ENCODE results near the gene DCP1B.

- TF ChIP-seq TAF1 (IDR thresholded peaks at IDR 0.05; ENCODE audit: borderline replicate concordance, insufficient read depth, low read length) (no peak), POLR2AphosphoS5 (IDR thresholded peaks at IDR 0.05; ENCODE audit: low read depth, low read length) (no peak), SIN3A (IDR thresholded peaks at IDR 0.05; ENCODE audit: borderline replicate concordance, insufficient read depth, low read length) (no peak), FOXP2 (optimal IDR thresholded peaks at IDR 0.05; ENCODE audit: borderline replicate concordance, extremely low read depth, extremely low read length, insufficient read depth) (no peak)
- TF ChIP-seq, protein P1, sequence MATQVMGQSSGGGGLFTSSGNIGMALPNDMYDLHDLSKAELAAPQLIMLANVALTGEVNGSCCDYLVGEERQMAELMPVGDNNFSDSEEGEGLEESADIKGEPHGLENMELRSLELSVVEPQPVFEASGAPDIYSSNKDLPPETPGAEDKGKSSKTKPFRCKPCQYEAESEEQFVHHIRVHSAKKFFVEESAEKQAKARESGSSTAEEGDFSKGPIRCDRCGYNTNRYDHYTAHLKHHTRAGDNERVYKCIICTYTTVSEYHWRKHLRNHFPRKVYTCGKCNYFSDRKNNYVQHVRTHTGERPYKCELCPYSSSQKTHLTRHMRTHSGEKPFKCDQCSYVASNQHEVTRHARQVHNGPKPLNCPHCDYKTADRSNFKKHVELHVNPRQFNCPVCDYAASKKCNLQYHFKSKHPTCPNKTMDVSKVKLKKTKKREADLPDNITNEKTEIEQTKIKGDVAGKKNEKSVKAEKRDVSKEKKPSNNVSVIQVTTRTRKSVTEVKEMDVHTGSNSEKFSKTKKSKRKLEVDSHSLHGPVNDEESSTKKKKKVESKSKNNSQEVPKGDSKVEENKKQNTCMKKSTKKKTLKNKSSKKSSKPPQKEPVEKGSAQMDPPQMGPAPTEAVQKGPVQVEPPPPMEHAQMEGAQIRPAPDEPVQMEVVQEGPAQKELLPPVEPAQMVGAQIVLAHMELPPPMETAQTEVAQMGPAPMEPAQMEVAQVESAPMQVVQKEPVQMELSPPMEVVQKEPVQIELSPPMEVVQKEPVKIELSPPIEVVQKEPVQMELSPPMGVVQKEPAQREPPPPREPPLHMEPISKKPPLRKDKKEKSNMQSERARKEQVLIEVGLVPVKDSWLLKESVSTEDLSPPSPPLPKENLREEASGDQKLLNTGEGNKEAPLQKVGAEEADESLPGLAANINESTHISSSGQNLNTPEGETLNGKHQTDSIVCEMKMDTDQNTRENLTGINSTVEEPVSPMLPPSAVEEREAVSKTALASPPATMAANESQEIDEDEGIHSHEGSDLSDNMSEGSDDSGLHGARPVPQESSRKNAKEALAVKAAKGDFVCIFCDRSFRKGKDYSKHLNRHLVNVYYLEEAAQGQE (IDR thresholded peaks at IDR 0.05; ENCODE audit: insufficient read depth in 1 of 2, low read depth in 2 of 2, low read length in 2 of 2): no peak
These were observed 19.1 kb upstream of the DCP1B start for GRCh38 chr12:2023365-2023764.

Measured in PFSK-1 (cell line).